ENCODE data around the gene ANGEL2.

Gene ANGEL2

DNA sequence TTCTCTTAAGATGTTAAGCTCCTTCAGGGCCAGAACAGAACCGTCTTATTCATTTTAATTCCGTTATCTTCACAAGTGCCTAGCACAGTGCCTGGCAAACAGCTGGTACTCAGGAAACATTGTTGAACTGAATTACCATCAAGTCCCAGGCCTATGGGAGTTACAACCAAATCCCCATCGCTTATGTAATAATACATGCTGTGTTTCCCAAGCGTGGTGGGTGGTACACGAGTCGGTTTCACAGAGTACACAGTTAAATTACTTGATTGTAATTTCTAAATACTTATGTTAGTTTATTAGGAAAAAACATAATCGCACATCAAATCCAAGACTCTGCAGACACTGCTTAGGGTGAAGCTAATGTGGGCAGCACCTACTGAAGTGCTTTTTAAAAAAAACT lies 1.0 kb downstream of the ANGEL2 start:
- TF ChIP-seq ZNF565 (CRISPR knock-in tag; conservative IDR thresholded peaks at IDR 0.05; ENCODE audit: low read depth) (no peak), OSR1 (CRISPR knock-in tag; IDR thresholded peaks at IDR 0.05) (no peak), ZC3H10 (CRISPR knock-in tag; IDR thresholded peaks at IDR 0.05) (no peak), GLIS3 (CRISPR knock-in tag; IDR thresholded peaks at IDR 0.05) (no peak), ARNTL (CRISPR knock-in tag; IDR thresholded peaks at IDR 0.05; ENCODE audit: borderline replicate concordance, low read depth) (no peak), TCF4 (CRISPR knock-in tag; IDR thresholded peaks at IDR 0.05; ENCODE audit: borderline replicate concordance) (no peak)
- TF ChIP-seq, protein P1, sequence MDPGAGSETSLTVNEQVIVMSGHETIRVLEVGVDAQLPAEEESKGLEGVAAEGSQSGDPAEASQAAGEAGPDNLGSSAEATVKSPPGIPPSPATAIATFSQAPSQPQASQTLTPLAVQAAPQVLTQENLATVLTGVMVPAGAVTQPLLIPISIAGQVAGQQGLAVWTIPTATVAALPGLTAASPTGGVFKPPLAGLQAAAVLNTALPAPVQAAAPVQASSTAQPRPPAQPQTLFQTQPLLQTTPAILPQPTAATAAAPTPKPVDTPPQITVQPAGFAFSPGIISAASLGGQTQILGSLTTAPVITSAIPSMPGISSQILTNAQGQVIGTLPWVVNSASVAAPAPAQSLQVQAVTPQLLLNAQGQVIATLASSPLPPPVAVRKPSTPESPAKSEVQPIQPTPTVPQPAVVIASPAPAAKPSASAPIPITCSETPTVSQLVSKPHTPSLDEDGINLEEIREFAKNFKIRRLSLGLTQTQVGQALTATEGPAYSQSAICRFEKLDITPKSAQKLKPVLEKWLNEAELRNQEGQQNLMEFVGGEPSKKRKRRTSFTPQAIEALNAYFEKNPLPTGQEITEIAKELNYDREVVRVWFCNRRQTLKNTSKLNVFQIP (CRISPR knock-in tag; IDR thresholded peaks at IDR 0.05; ENCODE audit: borderline replicate concordance, low read depth): no peak
- TF ChIP-seq, protein P2, sequence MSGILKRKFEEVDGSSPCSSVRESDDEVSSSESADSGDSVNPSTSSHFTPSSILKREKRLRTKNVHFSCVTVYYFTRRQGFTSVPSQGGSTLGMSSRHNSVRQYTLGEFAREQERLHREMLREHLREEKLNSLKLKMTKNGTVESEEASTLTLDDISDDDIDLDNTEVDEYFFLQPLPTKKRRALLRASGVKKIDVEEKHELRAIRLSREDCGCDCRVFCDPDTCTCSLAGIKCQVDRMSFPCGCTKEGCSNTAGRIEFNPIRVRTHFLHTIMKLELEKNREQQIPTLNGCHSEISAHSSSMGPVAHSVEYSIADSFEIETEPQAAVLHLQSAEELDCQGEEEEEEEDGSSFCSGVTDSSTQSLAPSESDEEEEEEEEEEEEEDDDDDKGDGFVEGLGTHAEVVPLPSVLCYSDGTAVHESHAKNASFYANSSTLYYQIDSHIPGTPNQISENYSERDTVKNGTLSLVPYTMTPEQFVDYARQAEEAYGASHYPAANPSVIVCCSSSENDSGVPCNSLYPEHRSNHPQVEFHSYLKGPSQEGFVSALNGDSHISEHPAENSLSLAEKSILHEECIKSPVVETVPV (CRISPR knock-in tag; IDR thresholded peaks at IDR 0.05): no peak
- TF ChIP-seq, protein P3, sequence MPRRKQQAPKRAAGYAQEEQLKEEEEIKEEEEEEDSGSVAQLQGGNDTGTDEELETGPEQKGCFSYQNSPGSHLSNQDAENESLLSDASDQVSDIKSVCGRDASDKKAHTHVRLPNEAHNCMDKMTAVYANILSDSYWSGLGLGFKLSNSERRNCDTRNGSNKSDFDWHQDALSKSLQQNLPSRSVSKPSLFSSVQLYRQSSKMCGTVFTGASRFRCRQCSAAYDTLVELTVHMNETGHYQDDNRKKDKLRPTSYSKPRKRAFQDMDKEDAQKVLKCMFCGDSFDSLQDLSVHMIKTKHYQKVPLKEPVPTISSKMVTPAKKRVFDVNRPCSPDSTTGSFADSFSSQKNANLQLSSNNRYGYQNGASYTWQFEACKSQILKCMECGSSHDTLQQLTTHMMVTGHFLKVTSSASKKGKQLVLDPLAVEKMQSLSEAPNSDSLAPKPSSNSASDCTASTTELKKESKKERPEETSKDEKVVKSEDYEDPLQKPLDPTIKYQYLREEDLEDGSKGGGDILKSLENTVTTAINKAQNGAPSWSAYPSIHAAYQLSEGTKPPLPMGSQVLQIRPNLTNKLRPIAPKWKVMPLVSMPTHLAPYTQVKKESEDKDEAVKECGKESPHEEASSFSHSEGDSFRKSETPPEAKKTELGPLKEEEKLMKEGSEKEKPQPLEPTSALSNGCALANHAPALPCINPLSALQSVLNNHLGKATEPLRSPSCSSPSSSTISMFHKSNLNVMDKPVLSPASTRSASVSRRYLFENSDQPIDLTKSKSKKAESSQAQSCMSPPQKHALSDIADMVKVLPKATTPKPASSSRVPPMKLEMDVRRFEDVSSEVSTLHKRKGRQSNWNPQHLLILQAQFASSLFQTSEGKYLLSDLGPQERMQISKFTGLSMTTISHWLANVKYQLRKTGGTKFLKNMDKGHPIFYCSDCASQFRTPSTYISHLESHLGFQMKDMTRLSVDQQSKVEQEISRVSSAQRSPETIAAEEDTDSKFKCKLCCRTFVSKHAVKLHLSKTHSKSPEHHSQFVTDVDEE (CRISPR knock-in tag; IDR thresholded peaks at IDR 0.05): no peak

DNA sequence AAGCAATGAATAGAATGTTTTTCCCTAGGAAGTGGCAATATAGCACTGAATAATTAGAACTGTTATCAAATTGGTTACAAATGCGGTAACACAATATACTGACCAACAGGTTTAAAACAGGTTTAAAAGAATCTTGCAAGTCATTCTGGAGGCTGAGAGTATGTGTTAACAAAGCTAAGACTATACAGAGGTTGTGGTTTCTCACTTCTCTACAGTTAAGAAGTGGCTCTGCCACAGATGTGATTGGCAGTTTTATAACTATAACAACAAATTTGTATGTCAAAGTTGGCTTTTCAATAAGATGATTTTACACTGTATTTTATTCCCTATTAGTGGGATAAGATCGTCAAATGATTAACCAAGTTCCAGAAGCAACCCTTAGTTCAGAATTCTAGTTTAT lies 7.1 kb downstream of the ANGEL2 start:
- no peak for ATAC-seq
- TF ChIP-seq SNAI2 (CRISPR knock-in tag; IDR thresholded peaks at IDR 0.05) (no peak), GLIS3 (CRISPR knock-in tag; IDR thresholded peaks at IDR 0.05) (no peak), ARNTL (CRISPR knock-in tag; IDR thresholded peaks at IDR 0.05; ENCODE audit: borderline replicate concordance, low read depth) (no peak), ZNF565 (CRISPR knock-in tag; conservative IDR thresholded peaks at IDR 0.05; ENCODE audit: low read depth) (no peak), ESRRG (CRISPR knock-in tag; IDR thresholded peaks at IDR 0.05) (no peak), PPARA (CRISPR knock-in tag; IDR thresholded peaks at IDR 0.05; ENCODE audit: borderline replicate concordance) (no peak), OSR1 (CRISPR knock-in tag; IDR thresholded peaks at IDR 0.05) (no peak), BACH2 (CRISPR knock-in tag; IDR thresholded peaks at IDR 0.05; ENCODE audit: borderline replicate concordance) (no peak), ZFP30 (CRISPR knock-in tag; IDR thresholded peaks at IDR 0.05) (no peak), TOX (CRISPR knock-in tag; IDR thresholded peaks at IDR 0.05; ENCODE audit: borderline replicate concordance) (no peak), ZFP3 (CRISPR knock-in tag; IDR thresholded peaks at IDR 0.05) (no peak), ZNF8 (CRISPR knock-in tag; IDR thresholded peaks at IDR 0.05) (no peak)
- TF ChIP-seq, protein P3 (CRISPR knock-in tag; IDR thresholded peaks at IDR 0.05): no peak
- TF ChIP-seq, protein P1 (CRISPR knock-in tag; IDR thresholded peaks at IDR 0.05; ENCODE audit: borderline replicate concordance, low read depth): no peak
- TF ChIP-seq, protein P2 (CRISPR knock-in tag; IDR thresholded peaks at IDR 0.05): no peak

More for the DNA sequence above, 1.0 kb downstream of the ANGEL2 start:
- ATAC-seq: peak; percentile 0; the same call in 1 of the 3 replicates
